A549 (cell line): Measurements from ENCODE around the gene PIGC. TPM values are rescaled to one million over a fixed set of nuclear protein-coding genes. Genes with fewer than 3 reads are reported as not detected.
A peak's percentile ranks its signal among the peaks of the same experiment; 100 is the strongest.

ENCODE experiments used
- ATAC-seq, 2 experiments: fragments of 200-7000 bp in 1 of 2; fragments of >200 bp in 1 of 2; cut with Nextera tagmentation in 1 of 2; cut with Tn5 transposase in 1 of 2; 3 replicates each; pipeline versions ENCODE4 v1.8.0 to v1.9.1; 2018 to 2020; ENCODE audit warnings: mild to moderate bottlenecking in 1 of 2, moderate library complexity in 1 of 2
- CTCF ChIA-PET: fragments of 300-600 bp; sonication (Branson Sonifier 250); formaldehyde crosslinking; extraction: SDS; loops from one replicate; lab custom pipeline; 2021; ENCODE audit warnings: antibody characterized with exemption, inconsistent platforms; lab: Yijun Ruan, JAX
- POLR2A ChIA-PET: fragments of 350-600 bp; formaldehyde crosslinking; extraction: SDS; loops from one replicate; lab custom pipeline; 2021; ENCODE audit warnings: antibody characterized with exemption, inconsistent platforms; lab: Yijun Ruan, JAX
- DNase-seq, 2 experiments: peaks; one replicate each; pipeline versions ENCODE4 v3.0.0 to v3.0.0-alpha.2; 2011 to 2016; ENCODE audit warnings: low read depth in 1 of 2, low spot score in 1 of 2
- FAIRE-seq: peaks from 2 replicates; lab custom pipeline; 2011; peaks lifted over from hg19 to GRCh38; lab: Jason Lieb, UNC
- H3K27ac ChIP-seq, 2 experiments: fragments of >200 bp; sonication (Bioruptor Twin); formaldehyde crosslinking; 3 replicates each; pipeline ENCODE4 v1.5.1; 2016 to 2017
- H3K4me1 ChIP-seq: fragments of >200 bp; sonication (Bioruptor Twin); formaldehyde crosslinking; 3 replicates; pipeline ENCODE4 v1.6.1; 2016
- H3K4me2 ChIP-seq: fragments of >200 bp; sonication (Bioruptor Twin); formaldehyde crosslinking; 3 replicates; pipeline ENCODE4 v1.6.1; 2016
- H3K4me3 ChIP-seq: fragments of >200 bp; sonication (Bioruptor Twin); formaldehyde crosslinking; 3 replicates; pipeline ENCODE4 v1.5.1; 2016
- H3K9me3 ChIP-seq: fragments of >200 bp; sonication (Bioruptor Twin); formaldehyde crosslinking; 3 replicates; pipeline ENCODE4 v1.6.1; 2016
- CBX2 ChIP-seq: fragments of 200-600 bp; sonication (generic); IDR thresholded peaks from 2 replicates; pipeline ENCODE4 v1.6.1; 2016; ENCODE audit warnings: low read depth, mild to moderate bottlenecking, borderline replicate concordance
- CEBPB ChIP-seq, 2 experiments: fragments of >200 bp in 1 of 2; sonication (Bioruptor Twin) in 1 of 2; formaldehyde crosslinking in 1 of 2; IDR thresholded peaks; 2 replicates each; pipeline ENCODE4 v1.6.1; 2012 to 2016
- EHF ChIP-seq: fragments of 250-450 bp; sonication (Bioruptor Pico); IDR thresholded peaks from 2 replicates; pipeline ENCODE4 v1.5.0; 2020; ENCODE audit warnings: mild to moderate bottlenecking
- ESRRA ChIP-seq: fragments of 150-350 bp; IDR thresholded peaks from 2 replicates; pipeline ENCODE4 v1.6.1; 2014; ENCODE audit warnings: mild to moderate bottlenecking, low read length, borderline replicate concordance
- FOSB ChIP-seq: fragments of 250-450 bp; sonication (Bioruptor Pico); IDR thresholded peaks from 2 replicates; pipeline ENCODE4 v1.5.0; 2020; ENCODE audit warnings: mild to moderate bottlenecking, moderate library complexity
- FOSL2 ChIP-seq, 2 experiments: fragments of 450-650 bp in 1 of 2; fragments of >200 bp in 1 of 2; sonication (Bioruptor Twin) in 1 of 2; formaldehyde crosslinking; IDR thresholded peaks; 2 replicates each; pipeline versions ENCODE4 v1.5.0 to v1.6.1; 2016 to 2020; ENCODE audit warnings: mild to moderate bottlenecking in 1 of 2, moderate library complexity in 1 of 2
- GATA3 ChIP-seq: IDR thresholded peaks from 2 replicates; pipeline ENCODE4 v1.6.1; 2012; ENCODE audit warnings: borderline replicate concordance
- HDAC2 ChIP-seq: fragments of 200-600 bp; sonication (generic); IDR thresholded peaks from 2 replicates; pipeline ENCODE4 v1.6.1; 2016
- HOXB5 ChIP-seq: fragments of 250-450 bp; sonication (Bioruptor Pico); IDR thresholded peaks from 2 replicates; pipeline ENCODE4 v1.5.0; 2020; ENCODE audit warnings: mild to moderate bottlenecking, moderate library complexity
- JUN ChIP-seq, 2 experiments: fragments of >200 bp; sonication (Bioruptor Twin); formaldehyde crosslinking; IDR thresholded peaks; 2 replicates in 1 of 2; 3 replicates in 1 of 2; pipeline ENCODE4 v1.6.1; 2016 to 2017
- JUNB ChIP-seq: fragments of >200 bp; sonication (Bioruptor Twin); formaldehyde crosslinking; IDR thresholded peaks from 2 replicates; pipeline ENCODE4 v1.6.1; 2016
- MAFK ChIP-seq: fragments of 450-650 bp; IDR thresholded peaks from 2 replicates; pipeline ENCODE4 v1.6.1; 2014; ENCODE audit not compliant: partially characterized antibody
- MAZ ChIP-seq: fragments of 150-350 bp; IDR thresholded peaks from 2 replicates; pipeline ENCODE4 v1.6.1; 2014; ENCODE audit warnings: antibody characterized with exemption, low read depth, low read length, borderline replicate concordance
- MYC ChIP-seq: IDR thresholded peaks from 2 replicates; pipeline ENCODE4 v1.6.1; 2012; ENCODE audit warnings: mild to moderate bottlenecking, inconsistent platforms, low read length, improper control_type of control experiment, borderline replicate concordance
- NPAS2 ChIP-seq: fragments of 250-450 bp; sonication (Bioruptor Pico); IDR thresholded peaks from 2 replicates; pipeline ENCODE4 v1.8.0; 2022; ENCODE audit warnings: mild to moderate bottlenecking, moderate library complexity, borderline replicate concordance
- RCOR1 ChIP-seq: fragments of 150-350 bp; IDR thresholded peaks from 2 replicates; pipeline ENCODE4 v1.6.1; 2014; ENCODE audit warnings: antibody characterized with exemption, low read length, low read depth
- SMC3 ChIP-seq: fragments of >200 bp; sonication (Bioruptor Twin); formaldehyde crosslinking; IDR thresholded peaks from 3 replicates; pipeline ENCODE4 v1.6.1; 2018; ENCODE audit warnings: inconsistent platforms
- ZC3H11A ChIP-seq: fragments of 450-650 bp; IDR thresholded peaks from 2 replicates; pipeline ENCODE4 v1.6.1; 2014; ENCODE audit warnings: antibody characterized with exemption, mild to moderate bottlenecking
- ZNF302 ChIP-seq: fragments of 250-450 bp; sonication (Bioruptor Pico); IDR thresholded peaks from 2 replicates; pipeline ENCODE4 v1.9.0; 2021; ENCODE audit warnings: inconsistent platforms, mild to moderate bottlenecking, moderate library complexity
- WGBS: methylation state at CpG from one replicate; pipeline ENCODE4 v1.1.6; 2017; ENCODE audit errors: missing lambda C conversion rate; 5-methylcytosine and 5-hydroxymethylcytosine counted together
- polyA plus RNA-seq, 4 experiments: library from polyadenylated mRNA; depleted of rRNA in 3 of 4; stranded (reverse); fragments of >200 nt; fragmentation: RNase III in 1 of 4; extraction: RNeasy Plus Mini Kit Qiagen cat#74134 plus additional on column Dnase treatment in 1 of 4; gene quantifications; 2 replicates in 3 of 4; 3 replicates in 1 of 4; pipeline ENCODE4 v1.2.3, GENCODE V29; 2011 to 2017
- TF ChIP-seq, protein P1 (sequence below): fragments of >200 bp; sonication (Bioruptor Twin); formaldehyde crosslinking; IDR thresholded peaks from 3 replicates; pipeline ENCODE4 v1.6.1; 2016
- TF ChIP-seq, protein P2 (sequence below): IDR thresholded peaks from 2 replicates; pipeline ENCODE4 v1.6.1; 2012
- TF ChIP-seq, protein P3 (sequence below): fragments of 200-600 bp; sonication (generic); IDR thresholded peaks from 2 replicates; pipeline ENCODE4 v1.6.1; 2016; ENCODE audit warnings: antibody characterized with exemption, mild to moderate bottlenecking, moderate library complexity

Gene PIGC
- polyA plus RNA-seq, 2 of the 4 experiments (the other 2 are of a cell fraction): 30.7 to 50.0 TPM

DNA sequence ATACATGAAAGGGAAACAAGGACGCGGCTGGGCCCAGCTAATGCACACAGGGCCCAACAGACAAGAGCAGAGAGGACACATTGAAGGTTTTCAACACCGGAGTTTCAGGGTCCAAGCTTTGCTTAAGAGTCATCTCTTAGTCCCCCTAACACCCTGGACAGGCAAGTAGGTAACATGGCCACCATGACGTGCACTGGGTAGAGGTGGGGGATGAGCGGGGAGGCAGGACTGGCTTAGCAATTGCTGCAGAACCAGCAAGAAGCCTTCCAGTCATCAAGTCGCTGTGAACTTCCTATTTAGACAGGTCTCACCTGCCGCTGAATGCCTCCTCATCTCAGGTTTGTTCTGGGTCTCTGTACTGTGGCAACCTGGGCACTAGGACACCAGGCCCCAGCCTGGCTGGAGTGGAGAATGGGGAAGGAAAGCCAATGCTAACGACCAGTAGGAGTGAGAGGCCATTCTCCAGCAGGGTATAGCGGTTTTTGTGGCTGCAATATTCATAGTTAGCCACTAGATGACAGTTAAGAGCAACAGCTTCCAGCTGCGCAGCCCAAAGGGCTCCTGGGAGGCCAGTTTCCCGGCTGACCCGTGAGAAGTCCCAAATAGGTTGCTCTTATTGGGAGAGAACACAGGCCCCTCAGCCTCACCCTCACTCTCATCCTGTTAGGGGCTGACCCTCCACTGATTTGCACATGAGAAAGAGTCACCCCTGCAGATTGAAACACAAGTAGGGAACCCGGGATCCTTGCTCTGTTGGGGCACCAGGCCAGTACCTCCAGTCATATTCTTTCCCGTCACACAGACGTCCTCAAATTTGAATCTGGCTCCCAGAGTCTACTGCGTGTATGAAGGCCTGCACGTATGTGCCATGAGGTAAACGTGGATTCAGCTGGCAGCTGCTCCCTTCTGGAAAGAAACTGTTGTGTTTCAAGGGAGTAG is 6.0 kb upstream of the PIGC start (continued):
- TF ChIP-seq FOSL2 (IDR thresholded peaks at IDR 0.05) (no peak), FOSL2 (CRISPR knock-in tag; IDR thresholded peaks at IDR 0.05) (no peak), CBX2 (no peak)

DNA sequence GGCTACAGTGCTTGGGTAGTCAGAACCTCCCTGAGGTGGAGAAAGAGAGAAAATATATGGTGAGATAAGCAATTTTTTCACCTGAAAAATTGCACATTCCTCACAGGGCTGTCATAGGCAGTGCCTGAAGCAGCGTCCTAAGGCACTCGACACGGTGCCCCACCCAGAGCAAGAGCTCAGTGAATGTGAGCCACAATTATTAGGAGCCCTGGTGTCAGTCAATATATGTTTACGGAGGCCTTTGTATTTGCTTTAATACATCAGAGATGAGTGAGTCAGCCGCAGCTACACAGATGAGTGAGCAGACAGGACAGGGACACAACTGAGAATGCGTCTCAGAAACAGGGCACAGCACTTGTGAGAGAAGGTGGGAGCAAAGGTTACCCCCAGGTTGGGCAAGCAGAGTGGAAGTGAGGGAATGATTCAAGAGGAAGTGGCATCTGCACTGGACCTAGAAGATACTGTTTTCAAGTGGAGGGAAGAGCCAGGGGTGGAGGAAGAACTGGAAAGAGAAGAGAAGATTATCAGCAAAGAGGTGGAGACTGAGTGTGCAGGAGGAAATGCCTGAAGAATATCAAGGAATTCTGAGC is 5.2 kb upstream of the PIGC start:
- H3K4me2 ChIP-seq: peak overlapping the region; percentile 64
- no peaks in the 10 kb centered on the region for H3K9me3 ChIP-seq
- H3K27ac ChIP-seq: peak overlapping the region; percentile 77 to 90
- ATAC-seq: peak; percentile 74 to 76
- TF ChIP-seq JUN (IDR thresholded peaks at IDR 0.05) (peak in 1 of 2 experiments; percentile 31; a peak in 1 of 5 replicates), FOSL2 (IDR thresholded peaks at IDR 0.05) (0 out of 2 replicates have a peak, but pooled peaks have one; percentile 56), FOSL2 (CRISPR knock-in tag; IDR thresholded peaks at IDR 0.05) (peak; percentile 67), MAZ (no peak), ZNF302 (CRISPR knock-in tag) (no peak), GATA3 (peak; percentile 39; the same call in 1 of the 2 replicates), HDAC2 (no peak), MAFK (peak; percentile 90), JUNB (peak; percentile 70), NPAS2 (no peak)
- TF ChIP-seq, protein P1, sequence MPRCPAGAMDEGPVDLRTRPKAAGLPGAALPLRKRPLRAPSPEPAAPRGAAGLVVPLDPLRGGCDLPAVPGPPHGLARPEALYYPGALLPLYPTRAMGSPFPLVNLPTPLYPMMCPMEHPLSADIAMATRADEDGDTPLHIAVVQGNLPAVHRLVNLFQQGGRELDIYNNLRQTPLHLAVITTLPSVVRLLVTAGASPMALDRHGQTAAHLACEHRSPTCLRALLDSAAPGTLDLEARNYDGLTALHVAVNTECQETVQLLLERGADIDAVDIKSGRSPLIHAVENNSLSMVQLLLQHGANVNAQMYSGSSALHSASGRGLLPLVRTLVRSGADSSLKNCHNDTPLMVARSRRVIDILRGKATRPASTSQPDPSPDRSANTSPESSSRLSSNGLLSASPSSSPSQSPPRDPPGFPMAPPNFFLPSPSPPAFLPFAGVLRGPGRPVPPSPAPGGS: 0 out of 3 replicates have a peak, but pooled peaks have one; percentile 59
- TF ChIP-seq, protein P2, sequence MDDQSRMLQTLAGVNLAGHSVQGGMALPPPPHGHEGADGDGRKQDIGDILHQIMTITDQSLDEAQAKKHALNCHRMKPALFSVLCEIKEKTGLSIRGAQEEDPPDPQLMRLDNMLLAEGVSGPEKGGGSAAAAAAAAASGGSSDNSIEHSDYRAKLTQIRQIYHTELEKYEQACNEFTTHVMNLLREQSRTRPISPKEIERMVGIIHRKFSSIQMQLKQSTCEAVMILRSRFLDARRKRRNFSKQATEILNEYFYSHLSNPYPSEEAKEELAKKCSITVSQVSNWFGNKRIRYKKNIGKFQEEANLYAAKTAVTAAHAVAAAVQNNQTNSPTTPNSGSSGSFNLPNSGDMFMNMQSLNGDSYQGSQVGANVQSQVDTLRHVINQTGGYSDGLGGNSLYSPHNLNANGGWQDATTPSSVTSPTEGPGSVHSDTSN: no peak
- TF ChIP-seq, all 56 proteins: peak for 6
- no peak for FAIRE-seq
- Histone ChIP-seq H3K4me3 (no peak overlapping the region), H3K4me1 (peaks cover 70% of the 10 kb centered on the region)
- DNase-seq: peak; percentile 36 to 85
- ChIA-PET CTCF (interaction anchor here (0.6 to 7.1 kb wide), 14 partner anchors 9 to 447 kb away, joined by 3 to 62 read pairs (median 6); partner anchors contain the start of gene SUCO), POLR2A (interaction anchor here (4.2 kb wide), 1 partner anchor 83 kb away, joined by 36 read pairs; the partner anchor contains the start of gene SUCO)
- WGBS: under 1% methylated on average over 6 of the region's 6 CpGs

DNA sequence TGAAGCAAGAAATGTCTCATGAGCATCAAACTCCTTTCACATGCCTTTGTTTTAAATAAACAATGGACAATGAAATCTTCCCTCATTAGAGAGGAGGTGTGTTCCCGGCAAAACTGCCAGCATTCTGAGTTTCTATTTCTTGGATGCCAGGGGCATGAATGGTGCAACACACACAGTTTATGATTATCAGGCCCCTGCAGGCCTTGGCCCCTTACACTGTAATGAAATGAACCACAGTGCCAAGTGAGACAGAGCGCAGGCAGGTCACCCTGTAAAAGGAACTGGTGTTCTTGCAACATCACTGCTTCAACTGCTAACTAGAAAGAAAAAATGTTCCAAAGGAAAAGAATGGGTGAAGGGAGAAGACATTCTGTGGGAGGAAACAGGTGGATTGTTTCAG is 3.8 kb upstream of the PIGC start:
- H3K4me3 ChIP-seq: no peak overlapping the region
- ChIA-PET CTCF (no interaction called here), POLR2A (interaction anchor here (4.2 kb wide), 1 partner anchor 84 kb away, joined by 36 read pairs; the partner anchor contains the start of gene SUCO)
- H3K4me2 ChIP-seq: no peak overlapping the region
- 73% methylated on average over 2 of the region's 2 CpGs for WGBS
- DNase-seq (no peak), FAIRE-seq (no peak), ATAC-seq (no peak)
- TF ChIP-seq, protein P2: no peak
- H3K9me3 ChIP-seq: no peaks in the 10 kb centered on the region
- peaks cover 60% of the 10 kb centered on the region for H3K4me1 ChIP-seq
- peak overlapping the region; percentile 77 to 90 for H3K27ac ChIP-seq

DNA sequence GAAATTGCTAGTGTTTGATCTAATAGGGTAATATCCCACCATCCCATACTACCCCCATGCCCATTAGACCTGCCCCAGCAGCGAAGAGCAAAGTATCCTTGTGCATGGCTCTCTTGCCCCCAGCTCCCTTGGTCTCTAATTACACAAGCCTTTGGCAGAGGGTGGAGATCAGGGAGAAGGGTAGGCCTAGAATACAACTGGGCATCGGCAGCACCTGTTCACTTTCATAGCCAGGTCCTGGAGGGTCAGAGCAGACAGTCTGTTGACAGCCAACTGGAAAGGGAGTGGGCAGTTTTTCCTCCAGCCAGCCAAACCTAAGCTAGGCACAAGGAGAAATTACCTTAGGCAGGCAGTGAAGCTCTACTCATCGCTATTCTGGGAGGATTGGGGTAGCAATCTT is 2.7 kb upstream of the PIGC start:
- POLR2A ChIA-PET: no interaction called here
- FAIRE-seq: no peak
- Histone ChIP-seq H3K4me1 (peaks cover 52% of the 10 kb centered on the region), H3K4me2 (no peak overlapping the region), H3K9me3 (no peaks in the 10 kb centered on the region), H3K4me3 (no peak overlapping the region), H3K27ac (no peak overlapping the region)
- no peak for ATAC-seq
- CTCF ChIA-PET: interaction anchor here (1.6 kb wide), 1 partner anchor 86 kb away, joined by 7 read pairs; the partner anchor contains the start of gene SUCO
- TF ChIP-seq FOSB: no peak
- no peak for TF ChIP-seq CBX2
- no peak for TF ChIP-seq MYC
- no peak for TF ChIP-seq ZC3H11A
- TF ChIP-seq HDAC2: no peak
- TF ChIP-seq EHF: no peak
- TF ChIP-seq ESRRA: no peak
- no peak for TF ChIP-seq HOXB5 (CRISPR knock-in tag)
- no peak for TF ChIP-seq RCOR1
- TF ChIP-seq SMC3: no peak
- TF ChIP-seq, protein P3, sequence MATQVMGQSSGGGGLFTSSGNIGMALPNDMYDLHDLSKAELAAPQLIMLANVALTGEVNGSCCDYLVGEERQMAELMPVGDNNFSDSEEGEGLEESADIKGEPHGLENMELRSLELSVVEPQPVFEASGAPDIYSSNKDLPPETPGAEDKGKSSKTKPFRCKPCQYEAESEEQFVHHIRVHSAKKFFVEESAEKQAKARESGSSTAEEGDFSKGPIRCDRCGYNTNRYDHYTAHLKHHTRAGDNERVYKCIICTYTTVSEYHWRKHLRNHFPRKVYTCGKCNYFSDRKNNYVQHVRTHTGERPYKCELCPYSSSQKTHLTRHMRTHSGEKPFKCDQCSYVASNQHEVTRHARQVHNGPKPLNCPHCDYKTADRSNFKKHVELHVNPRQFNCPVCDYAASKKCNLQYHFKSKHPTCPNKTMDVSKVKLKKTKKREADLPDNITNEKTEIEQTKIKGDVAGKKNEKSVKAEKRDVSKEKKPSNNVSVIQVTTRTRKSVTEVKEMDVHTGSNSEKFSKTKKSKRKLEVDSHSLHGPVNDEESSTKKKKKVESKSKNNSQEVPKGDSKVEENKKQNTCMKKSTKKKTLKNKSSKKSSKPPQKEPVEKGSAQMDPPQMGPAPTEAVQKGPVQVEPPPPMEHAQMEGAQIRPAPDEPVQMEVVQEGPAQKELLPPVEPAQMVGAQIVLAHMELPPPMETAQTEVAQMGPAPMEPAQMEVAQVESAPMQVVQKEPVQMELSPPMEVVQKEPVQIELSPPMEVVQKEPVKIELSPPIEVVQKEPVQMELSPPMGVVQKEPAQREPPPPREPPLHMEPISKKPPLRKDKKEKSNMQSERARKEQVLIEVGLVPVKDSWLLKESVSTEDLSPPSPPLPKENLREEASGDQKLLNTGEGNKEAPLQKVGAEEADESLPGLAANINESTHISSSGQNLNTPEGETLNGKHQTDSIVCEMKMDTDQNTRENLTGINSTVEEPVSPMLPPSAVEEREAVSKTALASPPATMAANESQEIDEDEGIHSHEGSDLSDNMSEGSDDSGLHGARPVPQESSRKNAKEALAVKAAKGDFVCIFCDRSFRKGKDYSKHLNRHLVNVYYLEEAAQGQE: no peak
- TF ChIP-seq CEBPB (IDR thresholded peaks at IDR 0.05): no peak
- DNase-seq: no peak
- WGBS: 81% methylated on average over 3 of the region's 3 CpGs
